ENCODE measurements around the gene GPATCH8. TPM values are rescaled to one million over a fixed set of nuclear protein-coding genes. Genes with fewer than 3 reads are reported as not detected.

Gene GPATCH8
- total RNA-seq, 4 donors from 2014 or later: 55.1 to 71.2 (median 59.8) TPM

DNA sequence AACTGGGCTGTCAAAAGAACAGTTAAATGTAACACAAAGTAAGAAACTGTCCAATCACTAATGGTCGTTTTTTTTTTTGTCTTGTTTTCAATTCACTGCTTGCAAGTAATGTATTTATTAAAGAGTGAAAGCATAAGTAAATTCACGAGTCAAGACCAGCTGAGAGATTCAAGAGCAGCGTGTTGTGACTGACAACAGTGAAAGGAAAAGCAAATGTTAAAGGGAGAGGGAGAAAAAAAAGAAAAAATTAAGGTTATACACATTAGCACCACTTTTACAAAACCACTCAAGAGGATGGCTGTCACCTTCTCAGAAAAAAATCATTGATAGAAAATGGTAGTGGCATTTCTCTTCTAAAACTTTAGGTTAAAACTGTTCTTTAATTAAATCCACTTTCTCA, 36.1 kb downstream of the GPATCH8 start:
- 17 to 19% methylated on average over 3 of the region's 3 CpGs for WGBS, 2 donors
- Histone ChIP-seq H3K4me3 (no peak overlapping the region), H3K27ac (no peak overlapping the region), H3K36me3 (peaks cover 0 to 24% (median 0%) of the 10 kb centered on the region in 3 donors), H3K9me3 (no peaks in the 10 kb centered on the region), H3K4me1 (peaks cover 0 to 37% (median 8%) of the 10 kb centered on the region in 4 donors), H3K27me3 (no peaks in the 10 kb centered on the region)
- TF ChIP-seq, protein P1, sequence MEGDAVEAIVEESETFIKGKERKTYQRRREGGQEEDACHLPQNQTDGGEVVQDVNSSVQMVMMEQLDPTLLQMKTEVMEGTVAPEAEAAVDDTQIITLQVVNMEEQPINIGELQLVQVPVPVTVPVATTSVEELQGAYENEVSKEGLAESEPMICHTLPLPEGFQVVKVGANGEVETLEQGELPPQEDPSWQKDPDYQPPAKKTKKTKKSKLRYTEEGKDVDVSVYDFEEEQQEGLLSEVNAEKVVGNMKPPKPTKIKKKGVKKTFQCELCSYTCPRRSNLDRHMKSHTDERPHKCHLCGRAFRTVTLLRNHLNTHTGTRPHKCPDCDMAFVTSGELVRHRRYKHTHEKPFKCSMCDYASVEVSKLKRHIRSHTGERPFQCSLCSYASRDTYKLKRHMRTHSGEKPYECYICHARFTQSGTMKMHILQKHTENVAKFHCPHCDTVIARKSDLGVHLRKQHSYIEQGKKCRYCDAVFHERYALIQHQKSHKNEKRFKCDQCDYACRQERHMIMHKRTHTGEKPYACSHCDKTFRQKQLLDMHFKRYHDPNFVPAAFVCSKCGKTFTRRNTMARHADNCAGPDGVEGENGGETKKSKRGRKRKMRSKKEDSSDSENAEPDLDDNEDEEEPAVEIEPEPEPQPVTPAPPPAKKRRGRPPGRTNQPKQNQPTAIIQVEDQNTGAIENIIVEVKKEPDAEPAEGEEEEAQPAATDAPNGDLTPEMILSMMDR (IDR thresholded peaks at IDR 0.05): no peak
- TF ChIP-seq EP300 (IDR thresholded peaks at IDR 0.05) (no peak), POLR2A (IDR thresholded peaks at IDR 0.05) (no peak)
- no peak for DNase-seq (ENCODE audit: low spot score in 2 of 2)

DNA sequence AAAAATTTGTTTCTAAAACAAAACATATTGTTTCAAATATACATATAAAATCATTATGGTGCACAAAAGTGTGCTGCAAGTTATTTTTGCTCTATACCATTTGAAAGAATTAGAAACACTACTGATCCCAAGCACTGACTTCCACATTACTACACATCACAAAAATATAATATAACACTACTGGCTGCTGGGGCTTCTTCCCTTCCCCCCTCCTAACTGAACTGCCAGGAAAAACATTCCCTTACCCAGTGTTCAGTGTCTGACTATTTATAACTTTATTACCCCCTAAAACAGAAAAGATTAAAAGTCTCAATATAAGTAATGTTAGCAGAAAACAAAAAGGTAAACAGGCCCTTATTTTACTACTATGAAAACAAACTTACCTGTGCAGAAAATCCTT, 36.9 kb downstream of the GPATCH8 start:
- H3K9me3 ChIP-seq: no peaks in the 10 kb centered on the region
- no peak overlapping the region for H3K4me3 ChIP-seq
- no peak overlapping the region for H3K27ac ChIP-seq
- no peak for DNase-seq (ENCODE audit: low spot score in 2 of 2)
- no peak for TF ChIP-seq EP300 (IDR thresholded peaks at IDR 0.05)
- no peaks in the 10 kb centered on the region for H3K27me3 ChIP-seq
- H3K36me3 ChIP-seq: peaks cover 0 to 29% (median 0%) of the 10 kb centered on the region in 3 donors
- peaks cover 0 to 37% (median 8%) of the 10 kb centered on the region in 4 donors for H3K4me1 ChIP-seq

DNA sequence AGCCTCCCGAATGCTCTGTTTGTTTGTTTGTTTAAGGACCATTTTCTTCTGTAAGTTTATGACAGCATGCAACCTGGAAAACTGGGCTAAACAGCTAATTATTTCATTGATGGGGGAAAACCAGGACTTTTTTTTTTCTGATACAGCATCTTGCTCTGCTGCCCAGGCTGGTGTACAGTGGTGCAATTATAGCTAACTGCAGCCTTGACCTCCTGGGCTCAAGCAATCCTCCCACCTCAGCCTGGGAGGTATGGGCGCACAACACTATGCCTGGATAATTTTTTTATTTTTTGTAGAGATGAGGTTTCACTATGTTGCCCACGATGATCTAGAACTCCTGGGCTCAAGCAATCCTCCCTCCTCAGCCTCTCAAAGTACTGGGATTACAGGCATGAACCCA, 37.3 kb downstream of the GPATCH8 start:
- Histone ChIP-seq H3K27ac (no peak overlapping the region), H3K36me3 (peaks cover 0 to 29% (median 0%) of the 10 kb centered on the region in 3 donors), H3K4me3 (no peak overlapping the region), H3K27me3 (no peaks in the 10 kb centered on the region), H3K4me1 (peaks cover 0 to 37% (median 8%) of the 10 kb centered on the region in 4 donors), H3K9me3 (no peaks in the 10 kb centered on the region)
- DNase-seq (ENCODE audit: low spot score in 2 of 2): no peak
- 80 to 82% methylated on average over 3 of the region's 3 CpGs for WGBS, 2 donors
- TF ChIP-seq EP300 (IDR thresholded peaks at IDR 0.05): no peak

DNA sequence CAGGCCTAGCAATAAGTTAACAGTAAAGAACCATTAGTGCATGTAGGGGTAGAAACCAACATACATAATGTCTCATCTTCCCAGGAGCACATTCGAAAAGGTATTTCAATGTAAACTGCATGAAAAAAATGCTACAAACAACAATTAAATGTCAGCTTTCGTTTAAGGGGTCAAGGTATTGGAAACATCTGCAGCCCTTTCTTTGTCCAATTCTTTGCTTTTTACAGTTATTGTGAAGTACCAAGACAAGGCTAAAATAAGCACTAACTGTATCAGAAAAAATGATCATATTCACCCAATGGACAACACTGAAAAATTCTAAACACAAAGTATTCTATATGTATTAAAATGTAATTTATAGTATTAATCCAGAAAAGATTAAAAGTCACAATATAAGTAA, 37.9 kb downstream of the GPATCH8 start:
- DNase-seq (ENCODE audit: low spot score in 2 of 2): no peak
- 93 to 99% methylated on average over 2 of the region's 2 CpGs for WGBS, 2 donors
- TF ChIP-seq, protein P1 (IDR thresholded peaks at IDR 0.05): no peak
- TF ChIP-seq EP300 (IDR thresholded peaks at IDR 0.05): no peak
- no peak for TF ChIP-seq POLR2A (IDR thresholded peaks at IDR 0.05)
- H3K27me3 ChIP-seq: no peaks in the 10 kb centered on the region
- H3K9me3 ChIP-seq: no peaks in the 10 kb centered on the region
- no peak overlapping the region for H3K27ac ChIP-seq
- H3K4me1 ChIP-seq: peaks cover 0 to 37% (median 8%) of the 10 kb centered on the region in 4 donors
- no peak overlapping the region for H3K4me3 ChIP-seq
- peaks cover 0 to 29% (median 0%) of the 10 kb centered on the region in 3 donors for H3K36me3 ChIP-seq

DNA sequence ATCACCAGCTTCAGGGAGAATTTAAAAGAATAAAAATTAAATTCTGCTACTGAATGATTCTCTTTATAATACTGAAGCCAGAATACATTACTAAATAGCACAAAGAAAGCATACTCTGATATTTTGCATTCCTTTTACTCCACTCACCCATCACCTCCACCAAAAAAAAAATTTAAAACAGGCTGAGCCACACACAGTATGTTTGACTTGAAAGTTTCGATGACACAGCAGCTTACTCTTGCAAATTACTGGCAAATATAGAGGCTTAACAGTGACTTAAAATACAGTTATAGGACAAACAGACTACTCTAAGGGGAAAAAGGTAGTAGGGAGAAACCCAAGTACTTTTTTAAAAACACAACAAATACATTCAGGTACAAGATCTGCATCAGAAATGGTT, 39.2 kb downstream of the GPATCH8 start:
- WGBS, 2 donors: 65 to 77% methylated on average over 1 of the region's 1 CpG
- no peaks in the 10 kb centered on the region for H3K9me3 ChIP-seq
- TF ChIP-seq POLR2A (IDR thresholded peaks at IDR 0.05) (no peak), EP300 (IDR thresholded peaks at IDR 0.05) (no peak)
- TF ChIP-seq, protein P1 (IDR thresholded peaks at IDR 0.05): no peak
- no peak for DNase-seq (ENCODE audit: low spot score in 2 of 2)
- peaks cover 0 to 29% (median 0%) of the 10 kb centered on the region in 3 donors for H3K36me3 ChIP-seq
- no peak overlapping the region for H3K4me3 ChIP-seq
- H3K27me3 ChIP-seq: no peaks in the 10 kb centered on the region
- H3K27ac ChIP-seq: no peak overlapping the region
- peaks cover 0 to 26% (median 8%) of the 10 kb centered on the region in 4 donors for H3K4me1 ChIP-seq

DNA sequence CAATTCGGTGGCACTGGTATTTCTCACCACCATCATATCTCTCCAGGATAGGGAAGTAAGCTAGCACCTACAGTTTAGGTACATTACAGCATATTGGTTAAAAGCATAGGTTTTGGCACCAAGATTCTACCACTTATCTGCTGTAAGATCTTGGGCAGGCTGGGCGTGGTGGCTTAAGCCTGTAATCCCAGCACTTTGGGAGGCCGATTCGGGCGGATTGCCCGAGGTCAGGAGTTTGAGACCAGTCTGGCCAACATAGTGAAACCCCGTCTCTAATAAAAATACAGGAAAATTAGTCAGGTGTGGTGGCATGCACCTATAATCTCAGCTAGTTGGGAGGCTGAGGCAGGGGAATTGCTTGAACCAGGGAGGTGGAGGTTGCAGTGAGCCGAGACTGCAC, 51.4 kb downstream of the GPATCH8 start:
- H3K27me3 ChIP-seq: no peaks in the 10 kb centered on the region

More for the DNA sequence above, 51.4 kb downstream of the GPATCH8 start:
- DNase-seq (ENCODE audit: low spot score in 2 of 2): no peak
- TF ChIP-seq EP300 (IDR thresholded peaks at IDR 0.05) (no peak), POLR2A (IDR thresholded peaks at IDR 0.05) (no peak)
- TF ChIP-seq, protein P1 (IDR thresholded peaks at IDR 0.05): no peak
- H3K4me3 ChIP-seq: no peak overlapping the region
- 94 to 97% methylated on average over 8 of the region's 8 CpGs for WGBS, 2 donors
- H3K9me3 ChIP-seq: no peaks in the 10 kb centered on the region
- H3K36me3 ChIP-seq: peaks cover 0 to 15% (median 0%) of the 10 kb centered on the region in 3 donors
- H3K27ac ChIP-seq: no peak overlapping the region
- no peaks in the 10 kb centered on the region for H3K4me1 ChIP-seq
